GM19455 (cell line): ENCODE data around the gene FUZ.

Experiments used
- ATAC-seq: cut with Tn5 transposase; IDR thresholded peaks from one replicate; pipeline ENCODE4 v1.9.1; 2021; ENCODE audit not compliant: unreplicated experiment

The FUZ gene

GRCh38 chr19:49761249-49761624 is 51.9 kb downstream of the FUZ start:
- no peak for ATAC-seq

- ATAC-seq: no peak
Measured at GRCh38 chr19:49758292-49758691, 54.8 kb downstream of the FUZ start.
